ENCODE data around the gene FOXD4L3.
"Not testable (repeated sequence)": the region's sequence is repeated elsewhere in the genome, so short reads cannot be mapped to it uniquely, and the experiment has no call there.

FOXD4L3 gene

GRCh38 chr9:68302567-68302966, at the start of gene FOXD4L3:
Gene FOXD4L3 (plus strand): TSS chr9:68302867. CDS start chr9:68302952, 85 bp downstream.
- DNase-seq (ENCODE audit: low spot score) = not testable (repeated sequence)

GRCh38 chr9:68281041-68281440, 21.6 kb upstream of the FOXD4L3 start:
- not testable (repeated sequence) for DNase-seq (ENCODE audit: low spot score)

GRCh38 chr9:68303771-68304170, 1.1 kb downstream of the FOXD4L3 start:
- DNase-seq (ENCODE audit: low spot score) = not testable (repeated sequence)

- not testable (repeated sequence) for DNase-seq (ENCODE audit: low spot score)
Observed at GRCh38 chr9:68304212-68304611, 1.5 kb downstream of the FOXD4L3 start.

- DNase-seq (ENCODE audit: low spot score) = not testable (repeated sequence)
Observed at GRCh38 chr9:68304777-68305176, 2.1 kb downstream of the FOXD4L3 start.

- not testable (repeated sequence) for DNase-seq (ENCODE audit: low spot score)
Observed at GRCh38 chr9:68305680-68306285, 3.1 kb downstream of the FOXD4L3 start.

- DNase-seq (ENCODE audit: low spot score) = not testable (repeated sequence)
Observed at GRCh38 chr9:68306391-68306964, 3.8 kb downstream of the FOXD4L3 start.

- not testable (repeated sequence) for DNase-seq (ENCODE audit: low spot score)
Observed at GRCh38 chr9:68307127-68307526, 4.5 kb downstream of the FOXD4L3 start.

GRCh38 chr9:68307654-68308053, 5.0 kb downstream of the FOXD4L3 start:
- DNase-seq (ENCODE audit: low spot score) = not testable (repeated sequence)

GRCh38 chr9:68311208-68311607, 8.5 kb downstream of the FOXD4L3 start:
- DNase-seq (ENCODE audit: low spot score) = not testable (repeated sequence)

- DNase-seq (ENCODE audit: low spot score) = not testable (repeated sequence)
Observed at GRCh38 chr9:68318209-68318608, 15.5 kb downstream of the FOXD4L3 start.

- DNase-seq (ENCODE audit: low spot score) = not testable (repeated sequence)
Observed at GRCh38 chr9:68323749-68324148, 21.1 kb downstream of the FOXD4L3 start.

GRCh38 chr9:68324518-68324917, 21.9 kb downstream of the FOXD4L3 start:
- not testable (repeated sequence) for DNase-seq (ENCODE audit: low spot score)

- DNase-seq (ENCODE audit: low spot score) = not testable (repeated sequence)
Observed at GRCh38 chr9:68329106-68329505, 26.4 kb downstream of the FOXD4L3 start.

- DNase-seq (ENCODE audit: low spot score) = not testable (repeated sequence)
Observed at GRCh38 chr9:68330531-68331173, 28.0 kb downstream of the FOXD4L3 start.

GRCh38 chr9:68332122-68332521, 29.5 kb downstream of the FOXD4L3 start:
- not testable (repeated sequence) for DNase-seq (ENCODE audit: low spot score)

GRCh38 chr9:68335935-68336334, 33.3 kb downstream of the FOXD4L3 start:
- DNase-seq (ENCODE audit: low spot score) = not testable (repeated sequence)

- DNase-seq (ENCODE audit: low spot score) = not testable (repeated sequence)
Observed at GRCh38 chr9:68336639-68337339, 34.1 kb downstream of the FOXD4L3 start.

GRCh38 chr9:68338000-68338399, 35.3 kb downstream of the FOXD4L3 start:
- DNase-seq (ENCODE audit: low spot score) = not testable (repeated sequence)

- not testable (repeated sequence) for DNase-seq (ENCODE audit: low spot score)
Observed at GRCh38 chr9:68342265-68343025, 39.8 kb downstream of the FOXD4L3 start.

- DNase-seq (ENCODE audit: low spot score) = not testable (repeated sequence)
Observed at GRCh38 chr9:68343242-68343641, 40.6 kb downstream of the FOXD4L3 start.

GRCh38 chr9:68343992-68344391, 41.3 kb downstream of the FOXD4L3 start:
- not testable (repeated sequence) for DNase-seq (ENCODE audit: low spot score)
